ENCODE results near the gene HOTAIR. TPM values are rescaled to one million over a fixed set of nuclear protein-coding genes. Genes with fewer than 3 reads are reported as not detected.

Gene HOTAIR
- total RNA-seq, 1 donor from 2014 or later, result not detected

- DNase-seq (ENCODE audit: low spot score) (no peak), ATAC-seq (no peak)
These were observed 42.7 kb downstream of the HOTAIR start for GRCh38 chr12:53931844-53932581.

- DNase-seq (ENCODE audit: low spot score) (no peak), ATAC-seq (no peak)
These were observed 44.0 kb downstream of the HOTAIR start for GRCh38 chr12:53930591-53931255.

- no peak for ATAC-seq
- DNase-seq (ENCODE audit: low spot score), result no peak
These were observed 45.2 kb downstream of the HOTAIR start for GRCh38 chr12:53929527-53929926.

GRCh38 chr12:53928054-53928835, 46.5 kb downstream of the HOTAIR start:
- ATAC-seq, result no peak
- no peak for DNase-seq (ENCODE audit: low spot score)

GRCh38 chr12:53927220-53928029, 47.3 kb downstream of the HOTAIR start:
- no peak for ATAC-seq
- no peak for DNase-seq (ENCODE audit: low spot score)

- no peak for DNase-seq (ENCODE audit: low spot score)
- no peak for ATAC-seq
These were observed 50.0 kb downstream of the HOTAIR start for GRCh38 chr12:53924521-53925405.

GRCh38 chr12:53916788-53917655, 57.7 kb downstream of the HOTAIR start:
- ATAC-seq (no peak), DNase-seq (ENCODE audit: low spot score) (no peak)

Other genes with a start within 250 kb of the HOTAIR start
- 43.8 TPM for gene CALCOCO1, start 247.5 kb downstream of the HOTAIR start, total RNA-seq
- not detected for gene CISTR, start 223.0 kb downstream of the HOTAIR start, total RNA-seq
- not detected for gene HOXC13, start 36.1 kb downstream of the HOTAIR start, total RNA-seq
- not detected for gene HOXC12, start 20.1 kb downstream of the HOTAIR start, total RNA-seq
- not detected for gene HOXC11, start 1.8 kb downstream of the HOTAIR start, total RNA-seq
- gene HOXC10, start 10.2 kb upstream of the HOTAIR start, total RNA-seq, result 0.33 TPM
- not detected for gene HOXC9, start 25.2 kb upstream of the HOTAIR start, total RNA-seq
- not detected for gene HOXC8, start 34.0 kb upstream of the HOTAIR start, total RNA-seq
- gene HOXC6, start 53.5 kb upstream of the HOTAIR start, total RNA-seq, result not detected
- not detected for gene HOXC5, start 58.1 kb upstream of the HOTAIR start, total RNA-seq
- gene HOXC4, start 78.9 kb upstream of the HOTAIR start, total RNA-seq, result 0.10 TPM
- 22.7 TPM for gene SMUG1, start 214.0 kb upstream of the HOTAIR start, total RNA-seq